ENCODE data around the gene FOXP1. TPM values are rescaled to one million over a fixed set of nuclear protein-coding genes. Genes with fewer than 3 reads are reported as not detected.

The FOXP1 gene
- total RNA-seq, 4 donors from 2014 or later = 169 to 300 (median 202) TPM

GRCh38 chr3:71002298-71002697, 581.2 kb downstream of the FOXP1 start:
- Histone ChIP-seq H3K9me3 (no peaks in the 10 kb centered on the region), H3K36me3 (peaks cover 0 to 24% of the 10 kb centered on the region in 2 donors), H3K27ac (peak overlapping the region; percentile 9 to 47 (median 34)), H3K27me3 (no peaks in the 10 kb centered on the region), H3K4me1 (peaks cover 22 to 96% (median 38%) of the 10 kb centered on the region in 3 donors), H3K4me3 (no peak overlapping the region)
- no peak for TF ChIP-seq POLR2AphosphoS5 (IDR thresholded peaks at IDR 0.05)
- TF ChIP-seq, protein P1, sequence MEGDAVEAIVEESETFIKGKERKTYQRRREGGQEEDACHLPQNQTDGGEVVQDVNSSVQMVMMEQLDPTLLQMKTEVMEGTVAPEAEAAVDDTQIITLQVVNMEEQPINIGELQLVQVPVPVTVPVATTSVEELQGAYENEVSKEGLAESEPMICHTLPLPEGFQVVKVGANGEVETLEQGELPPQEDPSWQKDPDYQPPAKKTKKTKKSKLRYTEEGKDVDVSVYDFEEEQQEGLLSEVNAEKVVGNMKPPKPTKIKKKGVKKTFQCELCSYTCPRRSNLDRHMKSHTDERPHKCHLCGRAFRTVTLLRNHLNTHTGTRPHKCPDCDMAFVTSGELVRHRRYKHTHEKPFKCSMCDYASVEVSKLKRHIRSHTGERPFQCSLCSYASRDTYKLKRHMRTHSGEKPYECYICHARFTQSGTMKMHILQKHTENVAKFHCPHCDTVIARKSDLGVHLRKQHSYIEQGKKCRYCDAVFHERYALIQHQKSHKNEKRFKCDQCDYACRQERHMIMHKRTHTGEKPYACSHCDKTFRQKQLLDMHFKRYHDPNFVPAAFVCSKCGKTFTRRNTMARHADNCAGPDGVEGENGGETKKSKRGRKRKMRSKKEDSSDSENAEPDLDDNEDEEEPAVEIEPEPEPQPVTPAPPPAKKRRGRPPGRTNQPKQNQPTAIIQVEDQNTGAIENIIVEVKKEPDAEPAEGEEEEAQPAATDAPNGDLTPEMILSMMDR (IDR thresholded peaks at IDR 0.05) = no peak
- TF ChIP-seq EP300 (IDR thresholded peaks at IDR 0.05) = no peak
- no peak for TF ChIP-seq POLR2A (IDR thresholded peaks at IDR 0.05)
- no peak for ATAC-seq
- WGBS, 2 donors (ENCODE audit: low coverage in 1 of 2) = 90 to 91% methylated on average over 2 of the region's 2 CpGs

DNA sequence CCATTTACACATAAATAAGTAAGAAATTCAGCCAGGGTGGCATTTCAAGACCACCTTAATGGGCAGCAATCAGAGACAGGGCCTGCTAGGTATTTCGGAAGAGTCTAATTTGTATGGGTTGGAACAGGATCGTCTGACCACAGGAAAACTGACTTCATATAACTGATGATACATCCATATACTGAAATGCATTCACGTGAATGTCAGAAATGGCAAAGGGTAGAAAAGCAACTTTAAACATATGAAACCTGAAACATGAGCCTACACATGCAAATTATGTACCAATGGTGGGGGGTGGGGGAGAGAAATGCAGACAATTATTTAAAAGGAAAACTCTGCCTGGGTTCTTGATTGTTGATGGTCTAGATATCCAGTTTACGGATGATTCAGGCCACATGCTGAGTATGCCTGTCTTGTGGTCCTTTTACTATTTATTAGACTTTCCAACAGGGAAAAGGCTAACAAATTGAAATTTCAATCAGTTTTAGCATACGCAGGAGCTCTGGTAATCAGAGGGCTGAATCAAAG, 582.2 kb downstream of the FOXP1 start:
- TF ChIP-seq POLR2AphosphoS5 (IDR thresholded peaks at IDR 0.05) (no peak), EP300 (IDR thresholded peaks at IDR 0.05) (no peak), POLR2A (IDR thresholded peaks at IDR 0.05) (no peak)
- TF ChIP-seq, protein P1 (IDR thresholded peaks at IDR 0.05) = no peak
- peak overlapping the region in 3 of 4 donors; percentile 9 to 51 (median 36) for H3K27ac ChIP-seq
- no peak for ATAC-seq
- no peaks in the 10 kb centered on the region for H3K9me3 ChIP-seq
- no peaks in the 10 kb centered on the region for H3K27me3 ChIP-seq
- H3K36me3 ChIP-seq = peaks cover 0 to 34% of the 10 kb centered on the region in 2 donors
- no peak overlapping the region for H3K4me3 ChIP-seq
- 78 to 79% methylated on average over 5 of the region's 5 CpGs for WGBS, 2 donors (ENCODE audit: low coverage in 1 of 2)
- peaks cover 15 to 92% (median 30%) of the 10 kb centered on the region in 3 donors for H3K4me1 ChIP-seq

GRCh38 chr3:71000483-71000882, 583.0 kb downstream of the FOXP1 start:
- no peaks in the 10 kb centered on the region for H3K27me3 ChIP-seq
- peaks cover 9 to 91% (median 22%) of the 10 kb centered on the region in 3 donors for H3K4me1 ChIP-seq
- ATAC-seq = no peak
- peaks cover 0 to 41% of the 10 kb centered on the region in 2 donors for H3K36me3 ChIP-seq
- no peak overlapping the region for H3K4me3 ChIP-seq
- no peak for TF ChIP-seq POLR2A (IDR thresholded peaks at IDR 0.05)
- TF ChIP-seq POLR2AphosphoS5 (IDR thresholded peaks at IDR 0.05) = no peak
- TF ChIP-seq, protein P1 (IDR thresholded peaks at IDR 0.05) = no peak
- no peak for TF ChIP-seq EP300 (IDR thresholded peaks at IDR 0.05)
- peak overlapping the region in 2 of 4 donors; percentile 9 to 36 for H3K27ac ChIP-seq
- 84 to 100% methylated on average over 3 to 6 of the region's 6 CpGs for WGBS, 2 donors (ENCODE audit: low coverage in 1 of 2)
- H3K9me3 ChIP-seq = no peaks in the 10 kb centered on the region

DNA sequence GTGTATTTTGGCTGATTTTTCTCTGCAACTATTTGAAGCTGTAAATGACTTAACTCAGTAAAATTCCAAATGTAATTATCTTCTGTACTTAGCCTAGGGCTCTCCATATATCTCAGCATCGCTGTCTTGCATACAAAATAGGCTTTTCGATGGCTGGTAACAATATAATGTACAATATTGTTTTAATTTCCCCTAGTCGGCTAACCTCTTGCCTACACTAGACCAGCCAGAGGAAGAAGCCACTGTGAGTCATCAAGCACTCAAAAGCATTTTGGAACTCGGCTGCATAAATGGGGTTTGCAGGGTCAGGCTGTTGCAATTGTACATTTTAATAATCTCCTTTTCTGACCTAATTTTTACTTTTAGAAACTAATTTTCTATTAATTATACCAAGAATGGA, 583.8 kb downstream of the FOXP1 start:
- peaks cover 9 to 91% (median 18%) of the 10 kb centered on the region in 3 donors for H3K4me1 ChIP-seq
- TF ChIP-seq POLR2AphosphoS5 (IDR thresholded peaks at IDR 0.05) = peak; percentile 11
- TF ChIP-seq, protein P1 (IDR thresholded peaks at IDR 0.05) = no peak
- no peaks in the 10 kb centered on the region for H3K9me3 ChIP-seq
- no peak overlapping the region for H3K4me3 ChIP-seq
- 32 to 33% methylated on average over 4 of the region's 4 CpGs for WGBS, 2 donors (ENCODE audit: low coverage in 1 of 2)
- no peaks in the 10 kb centered on the region for H3K27me3 ChIP-seq
- peak overlapping the region in 2 of 4 donors; percentile 9 to 36 for H3K27ac ChIP-seq
- peak; percentile 53 for ATAC-seq
- H3K36me3 ChIP-seq = peaks cover 0 to 49% of the 10 kb centered on the region in 2 donors

DNA sequence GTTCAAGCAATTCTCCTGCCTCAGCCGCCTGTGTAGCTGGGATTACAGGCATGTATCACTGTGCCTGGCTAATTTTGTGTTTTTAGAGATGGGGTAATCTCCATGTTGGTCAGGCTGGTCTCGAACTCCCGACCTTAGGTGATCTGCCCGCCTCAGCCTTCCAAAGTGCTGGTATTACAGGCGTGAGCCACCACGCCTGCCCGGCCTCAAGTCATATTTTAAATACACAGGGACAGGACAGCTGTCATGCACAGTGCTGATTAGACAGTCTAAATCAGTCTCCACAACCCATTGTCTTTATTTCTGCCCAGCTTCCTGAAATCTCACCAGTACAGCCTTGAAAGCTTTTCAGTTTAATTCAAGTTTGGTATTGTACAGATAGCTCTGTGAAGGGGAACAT, 587.4 kb downstream of the FOXP1 start:
- Histone ChIP-seq H3K36me3 (peaks cover 0 to 67% of the 10 kb centered on the region in 2 donors), H3K27me3 (no peaks in the 10 kb centered on the region)

More for the DNA sequence above, 587.4 kb downstream of the FOXP1 start:
- Histone ChIP-seq H3K4me3 (no peak overlapping the region), H3K9me3 (no peaks in the 10 kb centered on the region), H3K4me1 (peaks cover 6 to 91% (median 20%) of the 10 kb centered on the region in 3 donors), H3K27ac (peak overlapping the region in 1 of 4 donors; percentile 87)
- 93 to 100% methylated on average over 1 to 7 of the region's 7 CpGs for WGBS, 2 donors (ENCODE audit: low coverage in 1 of 2)
- ATAC-seq = no peak
- TF ChIP-seq EP300 (IDR thresholded peaks at IDR 0.05) (no peak), POLR2A (IDR thresholded peaks at IDR 0.05) (no peak)
